ENCODE measurements around the gene TPSG1.
"Not testable (repeated sequence)": the region's sequence is repeated elsewhere in the genome, so short reads cannot be mapped to it uniquely, and the experiment has no call there.

GRCh38 chr16:1232049-1232748, 7.1 kb upstream of the TPSG1 start:
- TF ChIP-seq, protein P1, sequence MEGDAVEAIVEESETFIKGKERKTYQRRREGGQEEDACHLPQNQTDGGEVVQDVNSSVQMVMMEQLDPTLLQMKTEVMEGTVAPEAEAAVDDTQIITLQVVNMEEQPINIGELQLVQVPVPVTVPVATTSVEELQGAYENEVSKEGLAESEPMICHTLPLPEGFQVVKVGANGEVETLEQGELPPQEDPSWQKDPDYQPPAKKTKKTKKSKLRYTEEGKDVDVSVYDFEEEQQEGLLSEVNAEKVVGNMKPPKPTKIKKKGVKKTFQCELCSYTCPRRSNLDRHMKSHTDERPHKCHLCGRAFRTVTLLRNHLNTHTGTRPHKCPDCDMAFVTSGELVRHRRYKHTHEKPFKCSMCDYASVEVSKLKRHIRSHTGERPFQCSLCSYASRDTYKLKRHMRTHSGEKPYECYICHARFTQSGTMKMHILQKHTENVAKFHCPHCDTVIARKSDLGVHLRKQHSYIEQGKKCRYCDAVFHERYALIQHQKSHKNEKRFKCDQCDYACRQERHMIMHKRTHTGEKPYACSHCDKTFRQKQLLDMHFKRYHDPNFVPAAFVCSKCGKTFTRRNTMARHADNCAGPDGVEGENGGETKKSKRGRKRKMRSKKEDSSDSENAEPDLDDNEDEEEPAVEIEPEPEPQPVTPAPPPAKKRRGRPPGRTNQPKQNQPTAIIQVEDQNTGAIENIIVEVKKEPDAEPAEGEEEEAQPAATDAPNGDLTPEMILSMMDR (IDR thresholded peaks at IDR 0.05): not testable (repeated sequence)
- TF ChIP-seq EZH2 (IDR thresholded peaks at IDR 0.05): not testable (repeated sequence)

Measured in neural progenitor cell (in vitro differentiated cells).